Measurements from ENCODE around the gene BNIP5.

DNA sequence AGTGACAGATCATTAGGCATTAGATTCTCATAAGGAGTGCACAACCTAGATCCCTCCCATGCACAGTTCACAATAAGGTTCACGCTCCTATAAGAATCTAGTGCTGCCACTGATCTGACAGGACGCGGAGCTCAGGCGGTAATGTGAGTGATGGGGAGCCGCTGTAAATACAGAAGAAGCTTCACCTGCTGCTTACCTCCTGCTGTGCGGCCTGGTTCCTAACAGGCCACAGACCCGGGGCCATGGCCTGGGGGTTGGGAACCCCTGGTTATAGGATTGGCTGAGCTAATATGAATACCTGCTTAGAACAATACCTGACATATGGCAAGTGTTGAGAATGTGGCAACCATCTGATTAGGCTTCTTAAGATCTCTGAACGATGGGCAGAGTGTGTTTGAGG is 64.5 kb downstream of the BNIP5 start:
- TF ChIP-seq, protein P1, sequence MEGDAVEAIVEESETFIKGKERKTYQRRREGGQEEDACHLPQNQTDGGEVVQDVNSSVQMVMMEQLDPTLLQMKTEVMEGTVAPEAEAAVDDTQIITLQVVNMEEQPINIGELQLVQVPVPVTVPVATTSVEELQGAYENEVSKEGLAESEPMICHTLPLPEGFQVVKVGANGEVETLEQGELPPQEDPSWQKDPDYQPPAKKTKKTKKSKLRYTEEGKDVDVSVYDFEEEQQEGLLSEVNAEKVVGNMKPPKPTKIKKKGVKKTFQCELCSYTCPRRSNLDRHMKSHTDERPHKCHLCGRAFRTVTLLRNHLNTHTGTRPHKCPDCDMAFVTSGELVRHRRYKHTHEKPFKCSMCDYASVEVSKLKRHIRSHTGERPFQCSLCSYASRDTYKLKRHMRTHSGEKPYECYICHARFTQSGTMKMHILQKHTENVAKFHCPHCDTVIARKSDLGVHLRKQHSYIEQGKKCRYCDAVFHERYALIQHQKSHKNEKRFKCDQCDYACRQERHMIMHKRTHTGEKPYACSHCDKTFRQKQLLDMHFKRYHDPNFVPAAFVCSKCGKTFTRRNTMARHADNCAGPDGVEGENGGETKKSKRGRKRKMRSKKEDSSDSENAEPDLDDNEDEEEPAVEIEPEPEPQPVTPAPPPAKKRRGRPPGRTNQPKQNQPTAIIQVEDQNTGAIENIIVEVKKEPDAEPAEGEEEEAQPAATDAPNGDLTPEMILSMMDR (IDR thresholded peaks at IDR 0.05) = no peak
- no peak for TF ChIP-seq POLR2A (IDR thresholded peaks at IDR 0.05)

Data from right lobe of liver (tissue), 4 donors.